Tibial artery (tissue), 4 donors: ENCODE results near the gene ATAD3A.
"Not testable (repeated sequence)": the region's sequence is repeated elsewhere in the genome, so short reads cannot be mapped to it uniquely, and the experiment has no call there.

Experiments used
- DNase-seq, 2 donors: peaks; one replicate each; pipeline ENCODE4 v3.0.0-alpha.2; 2019
- H3K27ac ChIP-seq, 2 donors: fragments of 200-600 bp; sonication (generic) in 1 of 2; 1 replicate in 1 of 2; 2 replicates in 1 of 2; pipeline ENCODE4 v1.5.1; 2018 to 2019; ENCODE audit warnings: mild to moderate bottlenecking in 1 of 2
- H3K27me3 ChIP-seq, 2 donors: fragments of 200-600 bp; sonication (generic) in 1 of 2; one replicate each; pipeline versions ENCODE4 v1.5.1 to v1.6.0; 2016 to 2019
- H3K36me3 ChIP-seq, 3 donors: fragments of 200-600 bp; sonication (generic) in 2 of 3; one replicate each; pipeline ENCODE4 v1.5.1; 2016 to 2019; ENCODE audit warnings: mild to moderate bottlenecking in 2 of 3
- H3K4me1 ChIP-seq, 4 donors: fragments of 200-600 bp; sonication (generic) in 2 of 4; 1 replicate in 3 of 4; 2 replicates in 1 of 4; pipeline ENCODE4 v1.5.1; 2016 to 2019
- H3K4me3 ChIP-seq, 2 donors: fragments of 200-600 bp; sonication (generic) in 1 of 2; 1 replicate in 1 of 2; 2 replicates in 1 of 2; pipeline ENCODE4 v1.5.1; 2018 to 2019; ENCODE audit warnings: mild to moderate bottlenecking in 2 of 2
- H3K9me3 ChIP-seq, 3 donors: fragments of 200-600 bp; sonication (generic) in 1 of 3; one replicate each; pipeline ENCODE4 v1.5.1; 2016 to 2019
- intact Hi-C: fragments of 100-400 bp; cut with DNase I; formaldehyde crosslinking; loops from one replicate; pipeline ENCODE4 v1.15.0; 2023; ENCODE audit warnings: low total_unique reads
- TF ChIP-seq, protein P1 (sequence below), 2 experiments: fragments of 200-600 bp in 1 of 2; fragments of 450-650 bp in 1 of 2; IDR thresholded peaks; one replicate each; pipeline ENCODE4 v1.5.1; 2017 to 2019; ENCODE audit warnings: antibody characterized with exemption in 2 of 2, mild to moderate bottlenecking in 1 of 2, moderate library complexity in 1 of 2

The ATAD3A gene

DNA sequence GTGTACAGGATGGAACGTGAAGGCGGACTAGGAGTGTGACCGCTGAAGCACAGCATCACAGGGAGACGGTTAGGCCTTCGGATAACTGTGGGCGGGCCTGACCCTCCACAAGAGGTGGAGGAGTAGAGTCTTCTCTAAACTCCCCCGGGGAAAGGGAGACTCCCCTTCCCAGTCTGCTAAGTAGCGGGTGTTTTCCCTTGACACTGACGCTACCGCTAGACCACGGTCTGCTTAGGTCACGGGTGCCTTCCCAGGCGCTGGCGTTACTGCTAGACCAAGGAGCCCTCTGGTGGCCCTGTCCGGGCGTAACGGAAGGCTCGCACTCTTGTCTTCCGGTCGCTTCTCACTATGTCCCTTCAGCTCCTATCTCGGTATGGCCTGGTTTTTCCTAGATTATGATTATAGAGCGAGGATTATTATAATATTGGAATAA, 6.6 kb upstream of the ATAD3A start:
- H3K4me3 ChIP-seq = peak overlapping the region in 1 of 2 donors; percentile 9
- peak overlapping the region; percentile 31 to 58 for H3K27ac ChIP-seq
- H3K27me3 ChIP-seq, H3K36me3 ChIP-seq, intact Hi-C loops, H3K9me3 ChIP-seq: not testable (repeated sequence)
- H3K4me1 ChIP-seq = peaks cover 0 to 10% (median 0%) of the 10 kb centered on the region in 4 donors
- TF ChIP-seq, protein P1, sequence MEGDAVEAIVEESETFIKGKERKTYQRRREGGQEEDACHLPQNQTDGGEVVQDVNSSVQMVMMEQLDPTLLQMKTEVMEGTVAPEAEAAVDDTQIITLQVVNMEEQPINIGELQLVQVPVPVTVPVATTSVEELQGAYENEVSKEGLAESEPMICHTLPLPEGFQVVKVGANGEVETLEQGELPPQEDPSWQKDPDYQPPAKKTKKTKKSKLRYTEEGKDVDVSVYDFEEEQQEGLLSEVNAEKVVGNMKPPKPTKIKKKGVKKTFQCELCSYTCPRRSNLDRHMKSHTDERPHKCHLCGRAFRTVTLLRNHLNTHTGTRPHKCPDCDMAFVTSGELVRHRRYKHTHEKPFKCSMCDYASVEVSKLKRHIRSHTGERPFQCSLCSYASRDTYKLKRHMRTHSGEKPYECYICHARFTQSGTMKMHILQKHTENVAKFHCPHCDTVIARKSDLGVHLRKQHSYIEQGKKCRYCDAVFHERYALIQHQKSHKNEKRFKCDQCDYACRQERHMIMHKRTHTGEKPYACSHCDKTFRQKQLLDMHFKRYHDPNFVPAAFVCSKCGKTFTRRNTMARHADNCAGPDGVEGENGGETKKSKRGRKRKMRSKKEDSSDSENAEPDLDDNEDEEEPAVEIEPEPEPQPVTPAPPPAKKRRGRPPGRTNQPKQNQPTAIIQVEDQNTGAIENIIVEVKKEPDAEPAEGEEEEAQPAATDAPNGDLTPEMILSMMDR (IDR thresholded peaks at IDR 0.05) = peak; percentile 24 to 28
- peak in 1 of 2 donors; percentile 34 for DNase-seq

- intact Hi-C loops, DNase-seq, H3K4me3 ChIP-seq: not testable (repeated sequence)
Measured at GRCh38 chr1:1505801-1506200, 6.2 kb upstream of the ATAD3A start.

GRCh38 chr1:1507305-1507704, 4.7 kb upstream of the ATAD3A start:
- Histone ChIP-seq H3K27me3 (no peaks in the 10 kb centered on the region), H3K4me1 (peaks cover 0 to 17% (median 6%) of the 10 kb centered on the region in 4 donors), H3K27ac (no peak overlapping the region), H3K4me3 (no peak overlapping the region), H3K36me3 (no peaks in the 10 kb centered on the region), H3K9me3 (no peaks in the 10 kb centered on the region)
- intact Hi-C loops = no loop called here
- TF ChIP-seq, protein P1 (IDR thresholded peaks at IDR 0.05) = no peak
- no peak for DNase-seq

More at GRCh38 chr1:1505801-1506200, 6.2 kb upstream of the ATAD3A start:
- Histone ChIP-seq H3K27ac (peak overlapping the region; percentile 31 to 58), H3K4me1 (peaks cover 0 to 12% (median under 1%) of the 10 kb centered on the region in 4 donors)
- not testable (repeated sequence) for H3K36me3 ChIP-seq, H3K27me3 ChIP-seq, H3K9me3 ChIP-seq

GRCh38 chr1:1508775-1509464, 3.0 kb upstream of the ATAD3A start:
- H3K4me3 ChIP-seq, DNase-seq, H3K9me3 ChIP-seq, H3K27ac ChIP-seq, H3K36me3 ChIP-seq, intact Hi-C loops, H3K27me3 ChIP-seq: not testable (repeated sequence)
- peaks cover 0 to 25% (median 9%) of the 10 kb centered on the region in 4 donors for H3K4me1 ChIP-seq

DNA sequence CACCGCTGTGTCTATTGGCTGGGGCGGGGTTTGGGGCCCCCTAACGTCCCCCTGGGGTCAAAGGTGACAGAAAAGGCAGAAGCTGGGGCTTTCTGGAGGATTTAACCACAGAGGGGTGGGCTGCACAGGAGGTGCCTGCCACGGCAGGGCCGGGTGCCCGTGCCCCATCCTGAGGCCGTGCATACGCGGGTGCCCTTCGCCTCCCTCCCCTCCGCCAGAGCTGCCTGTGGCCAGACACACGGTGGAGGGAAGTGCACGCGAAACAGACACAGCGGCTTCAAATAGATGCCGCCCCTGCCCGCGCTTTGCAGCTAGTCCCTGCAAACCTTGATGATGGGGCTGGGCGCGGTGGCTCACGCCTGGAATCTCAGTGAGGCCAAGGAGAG, 2.5 kb upstream of the ATAD3A start:
- peaks cover 0 to 25% (median 9%) of the 10 kb centered on the region in 4 donors for H3K4me1 ChIP-seq
- DNase-seq, H3K27ac ChIP-seq, H3K9me3 ChIP-seq, H3K36me3 ChIP-seq, intact Hi-C loops, H3K4me3 ChIP-seq, H3K27me3 ChIP-seq: not testable (repeated sequence)

GRCh38 chr1:1510912-1511532, 940 bp upstream of the ATAD3A start:
- no peaks in the 10 kb centered on the region for H3K36me3 ChIP-seq
- H3K4me1 ChIP-seq = peaks cover 0 to 15% (median 9%) of the 10 kb centered on the region in 4 donors
- intact Hi-C loops = no loop called here
- no peaks in the 10 kb centered on the region for H3K27me3 ChIP-seq
- peak overlapping the region; percentile 90 to 91 for H3K27ac ChIP-seq
- TF ChIP-seq, protein P1 (IDR thresholded peaks at IDR 0.05) = no peak
- no peaks in the 10 kb centered on the region for H3K9me3 ChIP-seq
- DNase-seq = no peak
- H3K4me3 ChIP-seq = peak overlapping the region; percentile 76 to 78

- H3K9me3 ChIP-seq, H3K36me3 ChIP-seq, DNase-seq, H3K27me3 ChIP-seq, intact Hi-C loops: not testable (repeated sequence)
- Histone ChIP-seq H3K4me3 (peak overlapping the region; percentile 76 to 78), H3K27ac (peak overlapping the region; percentile 90 to 91), H3K4me1 (peaks cover 0 to 15% (median 9%) of the 10 kb centered on the region in 4 donors)
Measured at GRCh38 chr1:1512425-1512824, 463 bp downstream of the ATAD3A start.

DNA sequence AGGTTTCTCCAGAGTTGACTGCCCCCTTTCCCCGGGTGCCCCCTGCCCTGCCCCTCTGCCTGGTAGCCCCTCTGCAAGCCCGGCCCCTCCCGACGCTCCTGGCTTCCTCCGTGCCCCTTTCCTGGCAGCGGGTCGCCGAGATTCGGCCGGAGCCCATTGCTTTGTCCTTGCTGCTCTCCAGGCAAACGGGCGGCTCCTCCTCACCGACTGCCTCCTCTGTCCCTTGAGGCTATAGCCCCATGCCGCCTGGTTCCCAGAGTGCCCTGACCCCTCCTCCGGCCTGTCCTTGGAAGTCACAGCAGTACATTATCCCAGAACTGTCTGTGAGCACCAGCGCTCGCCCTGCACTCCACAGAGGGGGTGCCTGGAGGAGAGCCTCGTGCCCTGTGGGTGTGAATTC, 1.7 kb downstream of the ATAD3A start:
- Histone ChIP-seq H3K36me3 (peaks cover 7 to 16% (median 16%) of the 10 kb centered on the region in 3 donors), H3K4me1 (peaks cover 0 to 15% (median 9%) of the 10 kb centered on the region in 4 donors)
- DNase-seq, H3K27ac ChIP-seq, H3K9me3 ChIP-seq, H3K27me3 ChIP-seq, intact Hi-C loops, H3K4me3 ChIP-seq: not testable (repeated sequence)

DNA sequence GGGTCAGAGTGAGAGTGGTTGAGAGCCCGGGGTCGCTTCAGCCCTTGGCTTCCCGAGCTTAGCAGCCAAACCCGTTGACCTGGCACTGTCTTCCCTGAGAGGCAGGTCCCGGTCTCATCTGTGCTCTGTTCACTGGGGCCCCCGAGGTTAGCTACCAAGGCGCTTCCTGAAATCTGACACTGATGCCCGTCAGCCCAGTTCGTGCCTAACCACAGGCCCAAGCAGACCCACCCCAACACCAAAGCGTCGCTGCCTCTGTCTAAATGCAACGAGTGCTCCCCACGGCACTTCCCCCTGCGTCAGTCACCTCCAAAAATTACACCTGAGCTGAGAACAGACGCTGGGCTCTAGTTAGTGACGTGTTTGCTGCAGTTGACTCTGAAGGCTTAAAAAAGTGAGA, 2.4 kb downstream of the ATAD3A start:
- intact Hi-C loops, H3K4me3 ChIP-seq, H3K27ac ChIP-seq, DNase-seq, H3K9me3 ChIP-seq, H3K27me3 ChIP-seq: not testable (repeated sequence)
- peaks cover 7 to 20% (median 18%) of the 10 kb centered on the region in 3 donors for H3K36me3 ChIP-seq
- peaks cover 0 to 15% (median 9%) of the 10 kb centered on the region in 4 donors for H3K4me1 ChIP-seq

DNA sequence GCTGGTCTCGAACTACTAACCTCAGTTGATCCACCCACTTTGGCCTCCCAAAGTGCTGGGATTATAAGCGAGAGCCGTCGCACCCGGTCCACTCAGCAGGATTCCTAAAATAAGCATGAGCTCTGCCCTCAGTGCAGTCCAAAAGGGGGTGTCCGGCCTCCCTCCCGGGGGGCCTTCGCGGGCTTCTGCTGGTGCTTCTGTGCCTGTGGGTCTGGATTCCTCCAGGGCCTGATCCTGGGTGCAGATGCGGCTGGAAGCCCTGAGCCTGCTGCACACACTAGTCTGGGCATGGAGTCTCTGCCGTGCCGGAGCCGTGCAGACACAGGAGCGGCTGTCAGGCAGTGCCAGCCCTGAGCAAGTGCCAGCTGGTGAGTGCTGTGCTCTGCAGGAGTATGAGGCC, 5.0 kb downstream of the ATAD3A start:
- H3K27ac ChIP-seq, H3K4me1 ChIP-seq, H3K4me3 ChIP-seq, H3K27me3 ChIP-seq, intact Hi-C loops, H3K9me3 ChIP-seq, DNase-seq: not testable (repeated sequence)
- H3K36me3 ChIP-seq = peaks cover 18 to 43% (median 36%) of the 10 kb centered on the region in 3 donors
